HG03135 (cell line): ENCODE results near the gene PRRG2.
A peak's percentile ranks its signal among the peaks of the same experiment; 100 is the strongest.

Experiments
- ATAC-seq: cut with Tn5 transposase; IDR thresholded peaks from one replicate; pipeline ENCODE4 v1.9.1; 2021; ENCODE audit warnings: mild to moderate bottlenecking, moderate library complexity; ENCODE audit not compliant: unreplicated experiment

Gene PRRG2

GRCh38 chr19:49636233-49636932, 55.3 kb downstream of the PRRG2 start:
- ATAC-seq, result no peak

DNA sequence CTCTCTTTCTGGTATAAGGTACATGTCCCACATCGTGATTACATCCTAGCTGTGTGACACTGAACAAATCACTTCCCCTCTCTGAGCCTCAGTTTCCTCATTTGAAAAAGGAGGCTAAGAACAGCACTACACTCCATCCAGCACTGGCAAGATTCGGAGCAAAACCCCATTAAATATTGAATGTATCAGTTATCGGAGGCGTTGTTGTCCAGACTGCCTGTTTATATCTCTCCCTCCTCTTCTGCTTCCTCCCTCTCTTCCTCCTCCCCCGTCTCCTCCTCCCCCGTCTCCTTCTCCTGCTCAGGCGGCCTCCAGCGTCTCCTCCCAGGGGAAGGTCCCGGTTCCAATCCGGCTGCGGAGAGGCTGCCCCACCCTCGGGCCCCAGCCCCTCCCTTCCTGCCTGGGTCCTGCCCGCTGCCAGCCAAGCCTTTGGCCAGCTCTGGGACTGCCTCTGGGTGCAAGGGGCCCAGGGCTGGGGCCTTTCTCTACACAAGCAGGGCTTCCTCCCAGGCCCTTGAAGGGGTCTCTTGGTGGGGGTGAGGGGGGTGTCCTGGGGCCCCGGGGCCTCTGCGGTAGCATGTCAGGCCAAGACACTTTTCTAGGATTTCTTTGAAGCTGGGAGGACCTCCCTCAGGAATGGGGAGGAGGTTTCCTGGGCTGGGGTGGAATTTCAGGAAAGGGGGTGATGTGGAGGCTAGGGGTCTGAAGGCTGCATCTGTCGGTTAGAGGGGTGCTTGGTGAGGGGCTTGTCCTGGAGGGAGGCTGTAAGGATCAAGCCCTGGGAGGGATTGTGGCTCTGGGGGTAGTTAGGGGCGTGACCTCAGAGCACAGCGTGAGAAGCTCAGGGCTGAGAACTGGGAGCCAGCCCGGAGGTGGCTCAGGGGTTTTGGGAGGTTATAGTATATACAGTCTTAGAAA, 57.0 kb downstream of the PRRG2 start:
- ATAC-seq, result no peak

DNA sequence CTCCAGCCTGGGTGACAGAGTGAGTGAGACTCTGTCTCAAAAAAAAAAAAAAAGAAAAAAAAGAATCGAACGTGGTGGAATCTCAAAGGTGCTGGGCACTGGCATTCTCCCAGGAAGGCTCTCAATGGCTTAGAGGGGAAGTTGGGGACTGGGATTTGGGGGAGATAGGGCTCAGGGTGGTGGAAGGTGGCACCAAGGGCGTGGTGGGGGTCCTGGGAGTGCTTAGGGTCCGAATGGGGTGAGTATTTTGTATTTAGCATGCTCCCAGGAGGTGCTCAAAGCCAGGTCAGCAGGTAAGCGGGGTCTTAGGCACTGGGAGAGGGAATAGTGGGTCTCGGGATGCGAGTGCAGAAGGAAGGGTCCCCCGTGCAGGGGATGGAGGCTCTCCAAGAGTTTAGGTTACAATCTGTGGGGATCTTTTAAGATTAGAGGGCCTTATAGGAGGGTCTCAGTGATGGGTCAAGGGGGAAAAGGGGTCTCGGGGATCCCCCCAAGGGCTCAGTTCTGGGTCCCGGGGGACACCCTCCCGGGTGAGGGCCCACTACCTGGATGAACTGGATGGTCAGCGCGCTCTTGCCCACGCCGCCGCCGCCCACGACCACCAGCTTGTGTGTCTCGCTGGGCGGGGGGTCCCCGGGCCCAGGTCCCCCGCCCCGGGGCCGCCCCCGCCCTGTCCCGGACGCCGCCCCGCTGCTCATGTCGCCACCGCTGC, 58.4 kb downstream of the PRRG2 start:
- ATAC-seq, result no peak

DNA sequence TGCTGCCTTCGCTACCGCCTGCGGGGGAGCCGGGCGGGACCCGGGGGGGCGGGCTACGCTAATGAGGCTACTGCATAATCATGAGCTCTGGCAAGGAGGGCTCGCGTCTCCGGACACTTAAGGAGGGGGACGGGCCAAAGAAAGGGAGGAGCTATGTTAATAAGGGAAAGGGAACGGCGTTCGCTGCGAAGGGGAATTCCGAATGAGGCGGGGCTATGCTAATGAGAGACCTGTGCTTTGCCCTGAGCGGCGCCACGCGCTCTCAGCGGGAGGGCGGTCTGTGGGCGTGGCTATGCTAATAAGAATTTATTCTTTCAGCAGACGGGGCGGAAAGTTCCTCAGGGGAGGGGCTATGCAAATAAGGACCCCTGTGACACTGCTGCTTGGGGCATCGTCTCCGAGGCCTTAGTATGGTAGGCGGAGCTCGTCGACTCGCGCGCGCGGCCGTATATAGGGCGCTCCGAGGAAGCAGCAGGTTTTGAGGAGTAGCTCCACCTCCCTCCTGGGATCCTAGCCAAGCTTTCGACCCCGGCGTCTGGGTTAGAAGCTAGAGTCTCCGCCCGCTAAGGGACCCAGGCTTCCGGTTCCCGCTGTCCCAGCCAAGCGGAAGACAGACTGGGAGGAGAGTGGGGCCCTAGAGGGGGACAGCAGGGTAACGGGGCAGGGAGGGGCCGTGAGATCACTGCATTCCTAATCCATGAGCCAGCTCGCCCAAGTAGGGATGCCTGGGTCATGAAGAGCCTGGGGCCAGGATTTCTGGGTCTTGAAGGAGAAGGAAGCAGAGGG, 59.2 kb downstream of the PRRG2 start, which contains the start of gene RRAS:
TSS of gene RRAS (minus strand) at position 31 of the 786 bp plus-strand sequence. CDS start 45 bp downstream, outside the sequence.
- peak; percentile 55 for ATAC-seq
